SK-N-SH treated with all-trans-retinoic acid at 6 μM for 48 hours (cell line): ENCODE data around the gene CPNE5.

Source experiments
- PPARA ChIP-seq: fragments of 250-450 bp; sonication (Bioruptor Pico); IDR thresholded peaks from 2 replicates; pipeline ENCODE4 v1.5.0; 2020; ENCODE audit warnings: mild to moderate bottlenecking, borderline replicate concordance
- ZFP3 ChIP-seq: fragments of 250-450 bp; sonication (Bioruptor Pico); IDR thresholded peaks from 2 replicates; pipeline ENCODE4 v1.5.0; 2020; ENCODE audit warnings: mild to moderate bottlenecking, moderate library complexity
- ZNF8 ChIP-seq: fragments of 450-650 bp; formaldehyde crosslinking; IDR thresholded peaks from 2 replicates; pipeline ENCODE4 v1.5.0; 2020; ENCODE audit warnings: mild to moderate bottlenecking, moderate library complexity
- TF ChIP-seq, protein P1 (sequence below): fragments of 250-450 bp; sonication (Bioruptor Pico); IDR thresholded peaks from 2 replicates; pipeline ENCODE4 v1.8.0; 2020; ENCODE audit warnings: mild to moderate bottlenecking, moderate library complexity, borderline replicate concordance

DNA sequence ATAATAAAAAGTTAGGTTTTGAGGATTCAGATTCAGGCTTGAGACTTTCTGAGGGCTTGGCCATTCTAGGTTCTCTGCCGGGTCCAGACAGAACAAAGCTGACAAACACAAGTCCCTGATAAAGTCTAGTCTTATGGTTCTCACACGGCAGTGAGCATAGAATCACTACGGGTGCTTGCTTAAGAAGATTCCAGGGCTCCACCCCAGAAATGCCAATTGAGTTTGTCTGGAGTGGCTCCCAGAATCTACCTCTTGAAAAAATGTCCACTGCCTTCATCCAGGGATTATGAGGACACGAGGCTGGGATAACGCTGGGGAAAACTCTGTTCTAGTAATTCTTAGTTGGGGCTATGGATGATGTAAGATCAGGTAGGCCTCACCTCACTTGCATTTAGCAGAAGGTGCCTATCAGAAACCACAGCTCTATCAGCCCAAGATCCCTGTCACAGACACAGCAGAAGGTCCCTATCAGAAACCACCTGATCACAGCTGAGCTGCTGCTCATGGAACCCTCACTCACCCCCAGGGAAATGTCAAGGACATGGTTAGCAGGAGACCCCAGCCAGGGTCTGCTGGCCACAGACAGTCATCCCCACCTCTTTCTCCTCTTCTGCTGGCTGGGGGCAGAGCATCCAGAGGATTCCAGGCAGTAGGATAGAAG lies 89.3 kb downstream of the CPNE5 start:
- TF ChIP-seq PPARA (CRISPR knock-in tag): no peak
- no peak for TF ChIP-seq ZFP3 (CRISPR knock-in tag)
- TF ChIP-seq, protein P1, sequence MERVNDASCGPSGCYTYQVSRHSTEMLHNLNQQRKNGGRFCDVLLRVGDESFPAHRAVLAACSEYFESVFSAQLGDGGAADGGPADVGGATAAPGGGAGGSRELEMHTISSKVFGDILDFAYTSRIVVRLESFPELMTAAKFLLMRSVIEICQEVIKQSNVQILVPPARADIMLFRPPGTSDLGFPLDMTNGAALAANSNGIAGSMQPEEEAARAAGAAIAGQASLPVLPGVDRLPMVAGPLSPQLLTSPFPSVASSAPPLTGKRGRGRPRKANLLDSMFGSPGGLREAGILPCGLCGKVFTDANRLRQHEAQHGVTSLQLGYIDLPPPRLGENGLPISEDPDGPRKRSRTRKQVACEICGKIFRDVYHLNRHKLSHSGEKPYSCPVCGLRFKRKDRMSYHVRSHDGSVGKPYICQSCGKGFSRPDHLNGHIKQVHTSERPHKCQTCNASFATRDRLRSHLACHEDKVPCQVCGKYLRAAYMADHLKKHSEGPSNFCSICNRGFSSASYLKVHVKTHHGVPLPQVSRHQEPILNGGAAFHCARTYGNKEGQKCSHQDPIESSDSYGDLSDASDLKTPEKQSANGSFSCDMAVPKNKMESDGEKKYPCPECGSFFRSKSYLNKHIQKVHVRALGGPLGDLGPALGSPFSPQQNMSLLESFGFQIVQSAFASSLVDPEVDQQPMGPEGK (CRISPR knock-in tag): no peak
- TF ChIP-seq ZNF8 (CRISPR knock-in tag): no peak
